T-helper 9 cell (primary cell): Measurements from ENCODE around the gene PLAC1.

Experiments used
- DNase-seq: peaks from one replicate; pipeline ENCODE4 v3.0.0-alpha.2; 2020

Gene PLAC1

DNA sequence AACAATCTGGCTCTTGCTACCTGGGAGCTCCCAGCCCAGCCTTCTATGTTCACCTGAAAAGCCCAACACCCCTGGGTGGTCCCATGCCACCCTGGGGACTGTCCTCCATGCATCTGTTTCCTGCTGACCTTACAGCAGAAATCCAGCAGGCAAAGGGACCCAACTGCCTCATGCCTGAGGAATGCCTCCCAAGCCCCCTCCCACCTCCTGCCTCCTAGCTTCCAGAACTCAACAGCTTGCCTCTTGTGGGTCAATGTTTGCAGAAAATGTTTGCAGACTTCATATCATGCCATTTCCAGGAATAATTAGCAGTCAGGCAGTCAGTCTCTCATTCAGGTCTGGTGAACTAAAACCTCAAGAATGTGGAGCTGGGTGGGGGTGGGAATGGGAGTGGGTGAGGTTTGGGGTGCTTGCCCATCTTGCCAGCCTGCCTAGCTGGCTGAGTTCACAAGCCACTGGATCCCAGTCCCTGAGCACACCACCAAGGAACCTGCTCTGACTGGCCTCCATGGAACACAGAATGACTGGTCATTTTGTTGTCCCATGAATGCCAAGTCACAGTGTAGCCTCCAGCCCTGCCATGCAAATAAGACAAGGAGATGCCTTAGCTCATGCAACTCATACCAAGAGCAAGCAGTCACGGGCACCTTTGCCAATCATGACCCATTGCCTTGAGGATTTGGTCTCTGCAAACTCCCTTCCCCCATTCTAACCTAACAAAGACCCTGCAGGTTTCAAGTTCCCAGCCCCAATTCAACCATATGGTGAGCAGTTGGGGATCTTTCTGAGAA lies 12.1 kb upstream of the PLAC1 start:
- no peak for DNase-seq

DNA sequence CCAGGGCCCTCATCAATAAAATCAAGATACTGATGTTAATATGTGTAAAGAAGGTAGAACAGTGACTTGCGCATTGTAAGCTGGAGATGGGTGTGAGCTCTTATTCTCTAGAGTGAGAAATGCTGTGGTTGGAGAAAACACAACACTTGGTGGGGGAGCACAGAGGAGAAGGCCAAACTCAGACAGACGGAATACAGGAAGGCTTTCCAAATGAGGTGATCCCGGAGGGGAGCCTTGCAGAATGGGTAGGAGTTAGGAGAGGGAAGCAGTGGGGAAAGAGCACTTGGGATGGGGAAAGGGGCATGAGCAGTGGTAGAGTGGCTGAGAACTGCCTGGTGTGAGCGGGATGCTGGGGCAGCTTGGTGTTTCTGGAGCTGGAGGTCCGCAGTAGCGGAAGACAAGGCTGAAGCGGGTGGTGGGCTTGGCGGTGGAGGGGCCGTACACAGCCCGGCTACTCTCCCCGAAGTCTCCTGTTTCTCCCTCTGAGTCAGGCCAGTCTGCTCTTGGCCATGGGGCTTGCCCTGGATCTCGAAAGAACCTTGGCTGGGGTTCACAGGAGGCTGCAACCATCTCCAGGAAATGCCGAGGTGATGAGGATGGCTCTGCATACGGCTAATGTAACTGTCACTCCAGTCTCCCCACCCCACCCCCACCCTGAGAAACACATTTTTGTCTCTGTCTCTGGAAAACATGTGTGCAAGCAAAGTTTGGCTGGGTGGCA lies 11.3 kb upstream of the PLAC1 start:
- no peak for DNase-seq

DNA sequence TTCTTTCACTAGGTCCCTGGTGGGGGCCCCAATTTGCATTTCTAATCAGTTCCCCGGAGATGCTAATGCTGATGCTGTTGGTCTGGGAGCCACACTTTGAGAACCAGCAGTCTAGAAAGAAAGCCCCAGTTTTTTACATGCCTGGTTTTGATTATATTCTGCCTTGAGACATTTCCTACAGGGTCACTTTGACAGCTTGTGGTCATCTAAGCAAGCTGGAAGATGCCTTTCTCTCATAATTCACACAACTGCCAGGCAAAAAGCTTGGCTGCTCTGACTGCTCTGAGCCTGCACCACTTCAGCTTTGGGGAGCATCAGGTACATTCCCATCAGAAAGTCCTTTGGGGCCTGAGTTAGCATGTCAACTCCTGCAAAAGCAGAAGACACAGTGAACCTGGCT lies 5.9 kb upstream of the PLAC1 start:
- no peak for DNase-seq

DNA sequence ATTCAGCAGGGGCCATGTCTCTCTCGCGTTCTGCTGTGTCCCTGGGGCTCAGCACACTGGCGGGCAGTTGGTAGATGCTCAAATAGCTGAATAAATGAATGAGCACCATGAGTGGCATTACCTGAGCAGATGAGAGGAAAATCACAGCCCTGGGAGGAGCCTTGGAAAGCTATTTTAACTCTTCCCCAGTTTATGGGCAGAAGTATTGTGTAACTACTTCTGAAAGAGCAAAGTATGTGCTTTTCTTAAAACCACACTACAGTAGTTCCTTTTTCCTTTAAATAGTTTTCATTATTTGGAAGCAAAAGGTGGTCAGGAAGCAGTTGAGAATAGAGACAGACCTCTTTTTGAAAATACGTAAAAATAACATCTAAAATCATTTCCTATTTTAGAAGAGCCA lies 3.0 kb upstream of the PLAC1 start:
- DNase-seq: no peak

DNA sequence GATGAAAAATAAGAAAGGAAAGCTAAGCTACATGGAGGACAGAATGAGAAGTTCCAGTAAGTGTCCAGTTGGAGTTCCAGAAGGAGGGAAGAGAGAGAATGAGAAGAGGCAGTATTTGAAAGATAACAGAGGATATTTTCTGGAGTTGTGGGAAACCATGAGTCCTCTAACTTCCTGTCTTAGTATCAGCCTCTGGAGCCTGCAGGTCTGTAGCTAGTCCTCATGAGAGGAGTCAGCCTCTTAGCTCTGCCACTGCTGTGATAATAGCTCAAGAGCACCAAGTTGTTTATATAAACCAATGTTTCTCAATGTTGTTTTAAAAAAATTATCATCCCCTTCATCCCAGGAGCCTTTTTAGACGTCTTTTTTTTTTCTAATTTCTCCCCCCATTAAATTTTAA lies 2.4 kb upstream of the PLAC1 start:
- no peak for DNase-seq

DNA sequence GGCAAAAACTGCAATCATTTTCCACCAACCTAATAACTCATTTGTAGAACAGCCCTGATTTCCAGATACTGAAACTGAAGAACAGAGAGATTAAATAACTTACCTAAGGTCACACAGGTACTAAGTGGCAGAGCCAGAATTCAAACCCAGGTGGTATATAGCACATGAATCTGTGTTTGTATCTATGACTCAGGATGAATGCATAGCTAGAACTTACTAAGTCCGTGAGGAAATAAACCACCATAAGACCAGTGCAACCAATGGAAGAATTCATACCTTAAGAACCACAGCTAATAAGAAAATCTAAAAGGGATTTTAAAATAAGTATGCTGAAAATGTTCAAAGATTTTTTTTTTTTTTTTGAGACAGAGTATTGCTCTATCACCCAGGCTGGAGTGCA lies 1.5 kb upstream of the PLAC1 start:
- no peak for DNase-seq

DNA sequence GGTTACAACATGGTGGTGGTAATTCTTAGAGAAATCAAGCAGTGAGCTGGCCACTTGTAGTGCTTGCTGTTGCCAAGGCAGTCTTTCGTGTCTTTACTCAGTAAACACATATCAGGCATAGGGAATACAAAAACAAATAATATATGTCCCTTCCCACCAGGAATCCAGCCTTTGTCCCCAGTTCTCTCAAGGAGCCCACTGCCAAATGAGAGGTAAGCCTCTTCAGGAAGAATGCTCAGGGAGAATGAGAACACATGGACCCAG lies 421 bp upstream of the PLAC1 start:
- no peak for DNase-seq

DNA sequence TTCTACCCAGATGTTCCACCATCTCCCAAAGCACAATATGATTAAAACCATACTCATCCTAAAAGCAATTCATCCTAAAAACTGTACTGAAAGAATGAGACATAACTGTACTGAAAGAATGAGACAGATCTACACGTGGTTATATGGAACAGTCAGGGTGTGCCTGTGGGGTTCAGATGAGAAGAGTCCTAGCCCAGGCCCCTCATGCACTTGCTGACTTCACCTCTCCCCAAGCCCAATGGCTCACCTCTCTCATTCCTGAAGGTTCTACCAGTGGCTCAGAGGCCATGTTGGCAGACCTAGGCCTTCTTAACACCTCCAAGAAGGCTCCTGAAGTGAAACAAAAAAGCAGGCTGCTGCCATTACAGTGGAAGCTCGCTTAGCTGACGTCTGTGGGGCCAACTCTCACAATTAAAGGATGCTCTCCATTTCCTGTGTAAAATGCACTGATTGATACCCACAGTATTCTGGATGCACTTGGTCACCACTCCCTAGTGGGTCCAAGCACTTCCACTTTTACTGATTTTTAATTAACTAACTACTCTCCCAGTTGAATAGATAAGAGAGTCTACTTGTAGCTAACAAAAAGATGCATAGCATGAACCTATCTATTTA lies 3.8 kb downstream of the PLAC1 start:
- no peak for DNase-seq

DNA sequence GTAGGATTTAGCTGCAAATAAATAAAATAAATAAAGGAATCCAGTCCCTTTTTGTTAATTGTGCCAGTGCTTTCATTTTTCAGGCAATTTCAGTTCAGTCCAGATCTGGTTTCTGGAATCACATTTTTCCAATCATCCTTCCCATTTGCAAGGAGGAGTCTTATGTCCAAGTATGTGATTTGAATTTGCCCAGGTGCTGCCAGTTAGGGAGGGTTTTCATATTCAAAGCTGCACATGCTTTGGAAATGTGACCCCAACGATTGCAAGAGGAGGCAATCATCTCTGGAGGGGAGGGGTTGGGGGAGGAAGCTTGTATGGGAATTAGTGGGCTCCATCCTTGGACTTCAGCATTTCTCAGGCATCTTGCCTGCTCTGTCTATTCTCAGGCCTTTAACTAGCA lies 4.4 kb downstream of the PLAC1 start:
- DNase-seq: no peak

DNA sequence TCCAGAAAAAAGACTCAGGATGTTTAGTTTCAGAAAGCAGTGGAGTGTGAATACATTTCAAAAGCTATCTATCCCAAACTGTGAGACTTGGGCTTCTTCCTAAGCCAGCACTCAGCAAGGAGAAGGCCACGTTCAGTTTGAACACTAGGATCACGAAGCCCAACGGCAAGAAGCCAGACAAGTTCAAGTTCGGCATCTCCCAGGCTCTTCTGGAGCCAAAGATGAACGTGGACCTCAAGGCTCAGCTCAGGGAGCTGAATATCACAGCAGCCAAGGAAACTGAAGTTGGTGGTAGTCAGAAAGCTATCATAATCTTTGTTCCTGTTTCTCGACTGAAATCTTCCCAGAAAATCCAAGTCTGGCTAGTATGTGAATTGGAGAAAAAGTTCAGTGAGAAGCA lies 7.6 kb downstream of the PLAC1 start:
- DNase-seq: no peak

DNA sequence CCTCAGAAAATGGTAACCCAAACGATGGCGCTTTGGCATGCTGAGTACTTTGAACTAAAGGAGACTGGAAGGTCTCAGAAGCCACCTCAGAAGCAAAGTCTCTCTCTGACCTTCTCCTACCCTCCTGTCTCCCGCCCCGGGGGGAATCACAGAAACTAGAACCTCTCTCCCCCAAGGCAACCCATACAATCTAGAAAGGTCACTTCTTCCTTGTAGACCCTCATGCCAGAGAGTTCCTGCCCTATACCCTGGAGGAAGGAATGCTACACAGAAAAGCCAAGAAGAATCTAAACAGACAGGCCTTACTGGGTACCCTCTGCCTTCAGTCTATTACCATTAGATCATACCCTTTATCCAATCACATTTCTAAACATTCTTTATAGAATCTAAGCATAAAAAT lies 8.5 kb downstream of the PLAC1 start:
- DNase-seq: no peak

DNA sequence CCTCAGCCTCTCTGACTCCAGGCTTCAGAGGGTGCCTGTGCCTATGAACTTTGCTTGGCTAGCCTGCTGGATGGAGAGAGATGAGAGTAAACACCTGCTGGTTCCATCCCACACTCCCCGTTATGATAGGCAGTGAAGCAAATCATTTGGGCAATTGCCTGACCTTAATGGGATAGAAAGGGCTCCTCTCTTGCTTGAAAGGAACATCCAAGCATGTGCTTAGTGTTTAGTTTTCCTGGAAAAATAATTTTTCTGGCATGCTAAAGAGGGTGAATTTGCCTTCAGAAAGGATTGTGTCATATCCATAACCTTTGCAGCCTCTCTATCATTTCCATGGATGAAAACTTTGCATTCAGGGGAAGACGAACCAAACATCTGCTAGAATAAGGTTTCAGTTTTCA lies 10.8 kb downstream of the PLAC1 start:
- no peak for DNase-seq

DNA sequence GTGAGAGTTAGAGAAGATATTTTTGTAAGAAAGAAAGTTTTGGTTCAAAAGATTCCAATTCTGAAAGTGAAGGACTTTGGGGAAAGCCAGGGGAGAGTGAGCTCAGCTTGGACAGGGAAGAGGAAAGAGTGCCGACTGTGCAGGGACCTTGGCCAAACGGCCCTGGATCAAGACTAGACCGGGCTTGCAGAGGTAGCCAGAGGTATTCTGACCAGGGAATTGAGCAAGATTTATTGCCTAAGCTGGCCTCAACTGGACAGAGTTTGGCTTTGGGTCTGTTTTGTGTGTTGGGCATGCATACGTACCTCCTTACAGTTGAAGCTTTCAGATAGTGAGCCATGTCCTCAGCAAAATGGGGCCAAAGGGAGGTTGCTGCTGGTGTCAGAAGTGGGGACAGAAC lies 11.6 kb downstream of the PLAC1 start:
- DNase-seq: no peak

DNA sequence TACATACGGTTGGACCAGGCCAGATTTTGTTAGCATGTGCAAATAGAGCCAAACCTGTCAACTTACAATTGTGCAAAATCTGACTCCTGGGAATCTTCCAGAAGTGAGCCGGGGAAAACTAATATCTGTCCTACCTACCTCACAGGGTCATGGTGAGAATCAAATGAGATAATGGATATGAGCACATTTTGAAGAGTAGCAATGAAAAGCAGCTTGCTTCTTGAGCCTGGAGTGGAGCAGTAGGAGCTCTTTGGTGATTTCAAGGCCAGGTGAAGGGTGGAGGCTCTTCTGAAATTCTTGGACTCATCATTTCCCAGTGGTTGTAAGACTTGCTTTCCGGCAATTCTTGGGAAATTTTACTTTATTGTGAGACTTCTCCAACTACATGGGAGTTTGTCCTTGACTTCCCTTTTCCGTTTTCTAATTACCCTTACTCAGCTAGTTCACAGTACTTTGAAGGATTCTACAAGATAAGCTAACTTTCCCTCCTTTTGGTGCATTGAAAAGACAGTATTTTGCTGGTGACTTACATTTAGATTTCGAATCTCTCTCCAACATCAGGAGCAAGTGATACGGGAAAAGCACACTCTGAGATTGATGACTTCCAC lies 12.2 kb downstream of the PLAC1 start:
- DNase-seq: no peak

DNA sequence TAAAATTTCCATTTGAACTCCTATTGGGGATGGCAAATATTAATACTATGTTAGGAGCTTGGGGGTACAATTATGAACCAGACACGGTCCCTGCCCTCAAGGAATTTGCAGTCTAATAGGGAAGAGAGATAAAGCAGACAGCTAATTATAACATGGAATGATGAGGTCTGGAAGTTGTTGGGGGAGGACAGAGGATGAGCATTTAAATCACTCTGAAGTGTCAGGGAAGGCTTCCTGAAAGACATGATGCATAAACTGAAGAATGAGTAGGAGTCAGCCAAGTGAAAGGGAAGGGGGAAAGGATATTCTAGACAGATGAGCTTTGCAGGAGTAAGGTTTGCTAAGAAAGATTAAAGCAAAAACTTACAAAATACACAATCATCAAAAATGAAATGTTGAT lies 15.9 kb downstream of the PLAC1 start:
- DNase-seq: no peak

DNA sequence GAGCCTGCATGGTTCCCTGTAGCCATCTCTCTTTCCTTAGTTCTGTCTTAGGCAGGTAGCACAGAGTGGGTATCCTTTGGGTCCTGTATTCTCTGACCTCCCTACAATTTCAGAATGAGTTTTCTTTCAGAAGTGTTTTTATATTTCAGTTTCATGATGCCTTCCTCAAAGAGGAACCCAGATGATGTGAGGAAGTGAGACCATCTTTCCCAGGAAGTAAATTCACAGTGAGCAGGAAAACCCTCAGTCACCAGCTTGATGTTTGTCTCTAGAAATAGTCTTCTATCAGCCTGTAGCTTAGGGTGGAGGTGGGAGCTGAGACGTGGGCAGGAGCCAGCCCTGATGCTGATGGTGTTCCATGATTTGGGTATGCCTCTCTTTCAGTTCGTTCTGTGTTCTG lies 16.9 kb downstream of the PLAC1 start:
- DNase-seq: no peak

DNA sequence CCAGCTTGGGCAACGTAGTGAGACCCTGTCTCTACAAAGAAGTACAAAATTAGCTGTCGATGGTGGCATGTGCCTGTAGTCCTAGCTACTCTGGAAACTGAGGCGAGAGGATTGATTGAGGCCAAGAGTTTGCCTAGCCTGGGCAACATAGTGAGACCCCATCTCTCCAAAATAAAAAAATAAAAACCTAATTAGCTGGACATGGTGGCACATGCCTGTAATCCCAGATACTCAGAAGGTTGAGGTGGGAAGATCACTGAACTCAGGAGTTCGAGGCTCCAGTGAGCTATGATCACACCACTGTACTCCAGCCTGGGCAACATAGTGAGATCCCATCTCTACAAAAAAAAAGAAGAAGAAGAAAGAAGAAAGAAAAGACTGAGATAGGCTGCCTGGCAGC lies 17.4 kb downstream of the PLAC1 start:
- no peak for DNase-seq

DNA sequence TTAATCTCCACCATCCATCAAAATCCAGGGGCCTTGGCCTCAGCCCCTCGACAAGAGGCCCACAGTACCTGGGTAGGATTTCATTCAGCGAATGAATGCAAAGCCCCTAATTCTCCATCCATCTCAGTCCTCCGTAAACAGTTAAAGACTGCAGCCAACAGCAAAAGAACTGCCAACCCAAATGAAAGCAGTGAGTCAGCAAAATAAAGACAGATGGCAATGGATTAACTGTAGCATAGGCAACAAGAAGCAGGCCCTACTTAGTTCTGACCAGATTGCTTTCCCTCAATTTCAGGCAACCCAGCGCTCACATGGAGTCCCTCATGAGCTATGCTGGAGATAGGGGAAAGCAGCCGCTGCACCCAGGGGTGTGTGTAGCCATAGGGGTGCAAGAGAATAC lies 21.4 kb downstream of the PLAC1 start:
- DNase-seq: no peak

DNA sequence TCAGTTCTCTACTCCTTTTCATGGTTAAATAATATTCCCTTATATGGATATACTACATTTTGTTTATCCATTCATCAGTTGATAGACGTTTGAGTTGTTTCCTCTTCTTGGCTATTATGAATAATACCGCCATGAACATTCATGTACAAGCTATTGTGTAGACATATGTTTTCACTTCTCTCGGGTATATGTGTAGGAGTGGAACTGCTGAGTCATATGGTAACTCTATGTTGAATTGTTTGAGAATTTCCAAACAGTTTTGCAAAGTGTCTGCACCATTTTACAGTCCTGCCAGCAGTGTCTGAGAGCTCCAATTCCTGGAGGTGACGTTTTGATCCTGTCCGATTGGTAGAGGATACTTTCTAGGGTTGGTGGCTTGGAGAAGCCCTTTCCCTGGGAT lies 23.6 kb downstream of the PLAC1 start:
- no peak for DNase-seq

DNA sequence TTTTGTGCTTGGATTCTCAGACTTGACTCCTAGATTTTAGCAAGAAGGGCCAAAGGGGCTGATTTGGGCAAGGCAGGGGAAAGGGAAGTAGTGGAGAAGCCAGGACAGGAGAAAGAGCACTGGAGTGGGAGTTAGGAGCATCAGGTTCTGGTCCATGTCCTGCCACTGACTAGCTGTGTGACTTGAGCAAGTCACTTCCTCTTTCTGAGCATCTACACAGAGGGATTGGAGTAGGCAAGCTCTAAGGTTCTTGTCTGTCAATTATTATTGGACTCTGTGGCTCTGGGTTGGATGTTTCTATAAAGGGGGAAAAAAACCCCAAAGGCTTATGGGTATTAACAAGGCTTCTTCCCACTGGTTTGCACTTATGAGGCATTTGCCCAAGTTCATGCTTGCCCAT lies 24.4 kb downstream of the PLAC1 start:
- no peak for DNase-seq

DNA sequence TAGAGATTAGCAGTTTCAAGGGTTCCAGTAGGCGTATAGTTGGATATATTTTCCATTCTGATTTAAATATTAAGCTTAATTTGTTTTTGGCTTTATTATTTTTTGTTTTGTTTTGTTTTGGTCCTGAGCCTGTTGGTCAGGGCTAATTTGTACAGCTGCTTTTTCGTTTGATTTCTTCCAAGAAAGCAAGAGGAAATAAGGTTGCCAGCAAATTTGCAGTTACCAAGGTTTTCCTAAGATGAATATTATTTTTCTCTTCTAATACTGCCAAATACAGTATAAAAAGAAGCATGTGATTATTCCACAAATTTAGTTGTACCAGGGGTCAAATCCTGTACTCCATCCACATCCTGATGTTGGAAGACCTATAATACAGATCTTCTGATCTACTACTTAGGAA lies 24.9 kb downstream of the PLAC1 start:
- no peak for DNase-seq

DNA sequence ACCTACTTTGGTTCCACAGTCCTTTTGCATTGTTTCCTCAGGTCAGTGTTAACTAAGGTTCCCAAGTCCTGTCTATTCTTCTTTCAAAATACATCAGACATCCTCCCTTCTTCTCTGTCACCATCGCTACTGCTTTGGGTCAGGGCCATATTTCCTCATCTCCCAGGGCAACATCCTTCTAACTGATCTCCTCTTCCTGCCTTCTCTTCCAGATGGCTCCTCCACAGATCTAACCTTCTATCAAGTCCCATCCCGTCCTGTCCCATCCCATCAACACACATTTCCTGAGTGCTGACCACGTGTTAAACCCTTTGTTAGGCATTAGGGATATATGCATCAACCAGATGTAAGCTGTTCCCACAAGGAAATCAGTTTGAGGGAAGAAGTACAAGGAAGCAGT lies 25.9 kb downstream of the PLAC1 start:
- DNase-seq: no peak

DNA sequence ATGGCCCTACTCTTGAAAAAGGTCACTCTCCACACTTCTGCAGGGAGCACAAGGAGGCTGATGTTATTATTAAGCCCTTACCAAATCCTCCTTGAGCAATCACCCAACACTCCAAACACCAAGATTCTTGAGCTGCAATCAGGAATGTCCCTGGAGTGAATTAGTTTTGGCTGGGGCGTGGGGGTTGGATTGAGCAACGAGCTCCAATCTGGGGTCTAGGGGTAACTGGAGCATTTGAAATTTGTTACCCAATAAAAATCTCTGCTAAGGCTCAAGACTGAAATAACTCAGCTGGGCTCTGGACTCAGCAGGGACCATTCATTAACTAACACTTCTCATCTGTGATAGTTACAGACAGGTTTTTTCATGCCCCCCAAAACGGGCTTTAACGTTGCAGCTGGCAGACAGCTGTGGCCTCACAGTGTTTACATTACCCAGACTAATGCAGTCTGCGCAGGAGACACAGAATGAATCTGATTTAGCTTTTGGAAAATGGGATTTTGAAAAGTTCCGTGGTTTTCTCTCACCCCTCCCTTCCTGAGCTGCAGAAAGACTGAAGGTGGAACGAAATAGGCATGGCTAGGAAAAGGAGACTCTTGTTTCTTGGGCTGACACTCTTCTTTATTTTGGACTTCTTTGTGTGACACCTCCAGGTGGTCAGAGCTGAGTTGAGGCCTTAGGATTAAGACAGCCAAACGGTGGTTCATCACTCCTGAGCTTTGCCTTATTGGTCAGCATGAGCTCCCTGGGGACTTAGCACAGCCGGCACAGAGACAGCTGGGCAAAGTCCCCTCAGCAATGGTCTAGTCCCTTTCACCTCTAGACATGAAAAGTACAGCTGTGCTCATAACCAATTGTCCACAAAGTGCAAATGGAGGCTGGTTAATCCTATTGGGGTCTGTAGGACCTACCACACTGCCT lies 26.6 kb downstream of the PLAC1 start:
- DNase-seq: no peak
